Cortex of kidney (tissue), 1 donor: ENCODE measurements around the gene TTBK2.

Experiments used
- DNase-seq: peaks from one replicate; lab custom pipeline; 2025; lab: John Stamatoyannopoulos, UW

TTBK2 gene

GRCh38 chr15:42691770-42692169 lies 228.8 kb downstream of the TTBK2 start:
- no peak for DNase-seq

- no peak for DNase-seq
Measured at GRCh38 chr15:42691308-42691707, 229.3 kb downstream of the TTBK2 start.
